ENCODE results near the gene NACA.

- TF ChIP-seq POLR2A (IDR thresholded peaks at IDR 0.05) (no peak), EP300 (IDR thresholded peaks at IDR 0.05) (no peak), CTCF (IDR thresholded peaks at IDR 0.05) (no peak), POLR2AphosphoS5 (IDR thresholded peaks at IDR 0.05) (no peak)
Observed at GRCh38 chr12:56684745-56685359, 40.2 kb downstream of the NACA start.

All from upper lobe of left lung (tissue), 4 donors.